A549 (cell line): ENCODE measurements around the gene DLG1. TPM values are rescaled to one million over a fixed set of nuclear protein-coding genes. Genes with fewer than 3 reads are reported as not detected.

Experiments used
- ATAC-seq, 2 experiments: fragments of 200-7000 bp in 1 of 2; fragments of >200 bp in 1 of 2; cut with Nextera tagmentation in 1 of 2; cut with Tn5 transposase in 1 of 2; 3 replicates each; pipeline versions ENCODE4 v1.8.0 to v1.9.1; 2018 to 2020; ENCODE audit warnings: mild to moderate bottlenecking in 1 of 2, moderate library complexity in 1 of 2
- CTCF ChIA-PET: fragments of 300-600 bp; sonication (Branson Sonifier 250); formaldehyde crosslinking; extraction: SDS; loops from one replicate; lab custom pipeline; 2021; ENCODE audit warnings: antibody characterized with exemption, inconsistent platforms; lab: Yijun Ruan, JAX
- POLR2A ChIA-PET: fragments of 350-600 bp; formaldehyde crosslinking; extraction: SDS; loops from one replicate; lab custom pipeline; 2021; ENCODE audit warnings: antibody characterized with exemption, inconsistent platforms; lab: Yijun Ruan, JAX
- DNase-seq, 2 experiments: peaks; one replicate each; pipeline versions ENCODE4 v3.0.0 to v3.0.0-alpha.2; 2011 to 2016; ENCODE audit warnings: low read depth in 1 of 2, low spot score in 1 of 2
- FAIRE-seq: peaks from 2 replicates; lab custom pipeline; 2011; peaks lifted over from hg19 to GRCh38; lab: Jason Lieb, UNC
- H3K27ac ChIP-seq, 2 experiments: fragments of >200 bp; sonication (Bioruptor Twin); formaldehyde crosslinking; 3 replicates each; pipeline ENCODE4 v1.5.1; 2016 to 2017
- H3K4me1 ChIP-seq: fragments of >200 bp; sonication (Bioruptor Twin); formaldehyde crosslinking; 3 replicates; pipeline ENCODE4 v1.6.1; 2016
- H3K4me2 ChIP-seq: fragments of >200 bp; sonication (Bioruptor Twin); formaldehyde crosslinking; 3 replicates; pipeline ENCODE4 v1.6.1; 2016
- H3K4me3 ChIP-seq: fragments of >200 bp; sonication (Bioruptor Twin); formaldehyde crosslinking; 3 replicates; pipeline ENCODE4 v1.5.1; 2016
- H3K9me3 ChIP-seq: fragments of >200 bp; sonication (Bioruptor Twin); formaldehyde crosslinking; 3 replicates; pipeline ENCODE4 v1.6.1; 2016
- ATOH8 ChIP-seq: fragments of 250-450 bp; sonication (Bioruptor Pico); IDR thresholded peaks from 2 replicates; pipeline ENCODE4 v1.5.0; 2020; ENCODE audit warnings: low read depth, mild to moderate bottlenecking, moderate library complexity
- CBX8 ChIP-seq: fragments of 200-600 bp; sonication (generic); IDR thresholded peaks from 2 replicates; pipeline ENCODE4 v1.6.1; 2016
- CEBPB ChIP-seq, 2 experiments: fragments of >200 bp in 1 of 2; sonication (Bioruptor Twin) in 1 of 2; formaldehyde crosslinking in 1 of 2; IDR thresholded peaks; 2 replicates each; pipeline ENCODE4 v1.6.1; 2012 to 2016
- EHF ChIP-seq: fragments of 250-450 bp; sonication (Bioruptor Pico); IDR thresholded peaks from 2 replicates; pipeline ENCODE4 v1.5.0; 2020; ENCODE audit warnings: mild to moderate bottlenecking
- EHMT2 ChIP-seq: fragments of 200-600 bp; sonication (generic); IDR thresholded peaks from 2 replicates; pipeline ENCODE4 v1.6.1; 2016; ENCODE audit warnings: antibody characterized with exemption, low read depth, mild to moderate bottlenecking, moderate library complexity
- ELK1 ChIP-seq: fragments of 150-350 bp; IDR thresholded peaks from 2 replicates; pipeline ENCODE4 v1.6.1; 2014; ENCODE audit warnings: low read depth, mild to moderate bottlenecking, low read length
- EP300 ChIP-seq, 2 experiments: fragments of >200 bp; sonication (Bioruptor Twin); formaldehyde crosslinking; IDR thresholded peaks; 2 replicates in 1 of 2; 3 replicates in 1 of 2; pipeline ENCODE4 v1.6.1; 2016 to 2017
- ESRRA ChIP-seq: fragments of 150-350 bp; IDR thresholded peaks from 2 replicates; pipeline ENCODE4 v1.6.1; 2014; ENCODE audit warnings: mild to moderate bottlenecking, low read length, borderline replicate concordance
- FOXS1 ChIP-seq: fragments of 250-450 bp; sonication (Bioruptor Pico); IDR thresholded peaks from 2 replicates; pipeline ENCODE4 v1.5.0; 2020; ENCODE audit warnings: mild to moderate bottlenecking, moderate library complexity
- GATA3 ChIP-seq: IDR thresholded peaks from 2 replicates; pipeline ENCODE4 v1.6.1; 2012; ENCODE audit warnings: borderline replicate concordance
- HDAC2 ChIP-seq: fragments of 200-600 bp; sonication (generic); IDR thresholded peaks from 2 replicates; pipeline ENCODE4 v1.6.1; 2016
- HEYL ChIP-seq: fragments of 250-450 bp; sonication (Bioruptor Pico); IDR thresholded peaks from 2 replicates; pipeline ENCODE4 v1.8.0; 2021; ENCODE audit warnings: mild to moderate bottlenecking, moderate library complexity
- HOXA7 ChIP-seq: fragments of 250-450 bp; sonication (Bioruptor Pico); IDR thresholded peaks from 2 replicates; pipeline ENCODE4 v1.5.0; 2020; ENCODE audit warnings: mild to moderate bottlenecking, moderate library complexity
- HOXB13 ChIP-seq: fragments of 250-450 bp; sonication (Bioruptor Pico); IDR thresholded peaks from 2 replicates; pipeline ENCODE4 v1.5.0; 2020; ENCODE audit warnings: low read depth, mild to moderate bottlenecking, moderate library complexity
- HOXB5 ChIP-seq: fragments of 250-450 bp; sonication (Bioruptor Pico); IDR thresholded peaks from 2 replicates; pipeline ENCODE4 v1.5.0; 2020; ENCODE audit warnings: mild to moderate bottlenecking, moderate library complexity
- KDM1A ChIP-seq: fragments of 200-600 bp; sonication (generic); IDR thresholded peaks from 2 replicates; pipeline ENCODE4 v1.6.1; 2016; ENCODE audit warnings: low read depth, mild to moderate bottlenecking
- MAFK ChIP-seq: fragments of 450-650 bp; IDR thresholded peaks from 2 replicates; pipeline ENCODE4 v1.6.1; 2014; ENCODE audit not compliant: partially characterized antibody
- MAX ChIP-seq: IDR thresholded peaks from 2 replicates; pipeline ENCODE4 v1.6.1; 2012
- MAZ ChIP-seq: fragments of 150-350 bp; IDR thresholded peaks from 2 replicates; pipeline ENCODE4 v1.6.1; 2014; ENCODE audit warnings: antibody characterized with exemption, low read depth, low read length, borderline replicate concordance
- MYC ChIP-seq: IDR thresholded peaks from 2 replicates; pipeline ENCODE4 v1.6.1; 2012; ENCODE audit warnings: mild to moderate bottlenecking, inconsistent platforms, low read length, improper control_type of control experiment, borderline replicate concordance
- NPAS2 ChIP-seq: fragments of 250-450 bp; sonication (Bioruptor Pico); IDR thresholded peaks from 2 replicates; pipeline ENCODE4 v1.8.0; 2022; ENCODE audit warnings: mild to moderate bottlenecking, moderate library complexity, borderline replicate concordance
- NR3C1 ChIP-seq: fragments of >200 bp; sonication (Bioruptor Twin); formaldehyde crosslinking; IDR thresholded peaks from 3 replicates; pipeline ENCODE4 v1.6.1; 2017
- PHF8 ChIP-seq: fragments of 200-600 bp; sonication (generic); IDR thresholded peaks from 2 replicates; pipeline ENCODE4 v1.6.1; 2016; ENCODE audit warnings: low read depth, mild to moderate bottlenecking, antibody characterized with exemption, moderate library complexity, borderline replicate concordance
- POLR2A ChIP-seq: IDR thresholded peaks from 2 replicates; pipeline ENCODE4 v1.6.1; 2012; ENCODE audit warnings: mild to moderate bottlenecking, low read length
- POLR2AphosphoS2 ChIP-seq: conservative IDR thresholded peaks from 2 replicates; pipeline ENCODE4 v1.6.1; 2012; ENCODE audit warnings: low read length, improper control_type of control experiment, inconsistent platforms
- RAD21 ChIP-seq, 2 experiments: fragments of >200 bp in 1 of 2; sonication (Bioruptor Twin) in 1 of 2; formaldehyde crosslinking in 1 of 2; IDR thresholded peaks in 1 of 2; conservative IDR thresholded peaks in 1 of 2; 2 replicates in 1 of 2; 3 replicates in 1 of 2; pipeline ENCODE4 v1.6.1; 2012 to 2018; ENCODE audit warnings: inconsistent platforms in 1 of 2
- RARB ChIP-seq: fragments of 250-450 bp; sonication (Bioruptor Pico); IDR thresholded peaks from 2 replicates; pipeline ENCODE4 v1.8.0; 2021; ENCODE audit warnings: mild to moderate bottlenecking, moderate library complexity
- RFX5 ChIP-seq: fragments of 450-650 bp; IDR thresholded peaks from 2 replicates; pipeline ENCODE4 v1.7.1; 2014; ENCODE audit warnings: antibody characterized with exemption, mild to moderate bottlenecking, moderate library complexity
- SMC3 ChIP-seq: fragments of >200 bp; sonication (Bioruptor Twin); formaldehyde crosslinking; IDR thresholded peaks from 3 replicates; pipeline ENCODE4 v1.6.1; 2018; ENCODE audit warnings: inconsistent platforms
- SREBF2 ChIP-seq: fragments of 450-650 bp; IDR thresholded peaks from 2 replicates; pipeline ENCODE4 v1.6.1; 2014; ENCODE audit warnings: mild to moderate bottlenecking, moderate library complexity
- TFCP2L1 ChIP-seq: fragments of 250-450 bp; sonication (Bioruptor Pico); IDR thresholded peaks from 2 replicates; pipeline ENCODE4 v1.5.0; 2021; ENCODE audit warnings: mild to moderate bottlenecking
- USF2 ChIP-seq: fragments of 450-650 bp; IDR thresholded peaks from 2 replicates; pipeline ENCODE4 v1.6.1; 2014; ENCODE audit warnings: antibody characterized with exemption
- ZSCAN20 ChIP-seq: fragments of 250-450 bp; sonication (Bioruptor Pico); IDR thresholded peaks from 2 replicates; pipeline ENCODE4 v1.8.0; 2022; ENCODE audit warnings: mild to moderate bottlenecking, moderate library complexity
- WGBS: methylation state at CpG from one replicate; pipeline ENCODE4 v1.1.6; 2017; ENCODE audit errors: missing lambda C conversion rate; 5-methylcytosine and 5-hydroxymethylcytosine counted together
- polyA plus RNA-seq, 4 experiments: library from polyadenylated mRNA; depleted of rRNA in 3 of 4; stranded (reverse); fragments of >200 nt; fragmentation: RNase III in 1 of 4; extraction: RNeasy Plus Mini Kit Qiagen cat#74134 plus additional on column Dnase treatment in 1 of 4; gene quantifications; 2 replicates in 3 of 4; 3 replicates in 1 of 4; pipeline ENCODE4 v1.2.3, GENCODE V29; 2011 to 2017

DLG1 gene
- polyA plus RNA-seq, 2 of the 4 experiments (the other 2 are of a cell fraction) = 27.0 to 33.9 TPM

- H3K4me2 ChIP-seq = no peak overlapping the region
- H3K9me3 ChIP-seq = no peaks in the 10 kb centered on the region
- no peak overlapping the region for H3K4me3 ChIP-seq
- ChIA-PET POLR2A (no interaction called here), CTCF (no interaction called here)
- WGBS = 97% methylated on average over 1 of the region's 1 CpG
- no peak for ATAC-seq
- FAIRE-seq = no peak
- TF ChIP-seq MAFK = no peak
- no peak for TF ChIP-seq CEBPB (IDR thresholded peaks at IDR 0.05)
- TF ChIP-seq HOXA7 (CRISPR knock-in tag) = no peak
- no peak for TF ChIP-seq FOXS1 (CRISPR knock-in tag)
- TF ChIP-seq NR3C1 = no peak
- TF ChIP-seq EHMT2 = no peak
- no peak for TF ChIP-seq HDAC2
- no peak for TF ChIP-seq POLR2A
- no peak for TF ChIP-seq USF2
- no peak for TF ChIP-seq MAX
- no peak for TF ChIP-seq HEYL (CRISPR knock-in tag)
- no peak for TF ChIP-seq ATOH8 (CRISPR knock-in tag)
- TF ChIP-seq RFX5 = no peak
- TF ChIP-seq HOXB13 (CRISPR knock-in tag) = no peak
- no peak for DNase-seq
- H3K4me1 ChIP-seq = no peaks in the 10 kb centered on the region
- H3K27ac ChIP-seq = no peak overlapping the region
These were observed 194.6 kb downstream of the DLG1 start for GRCh38 chr3:197103766-197104165.

- ATAC-seq (no peak), FAIRE-seq (no peak), DNase-seq (no peak)
- WGBS = 73% methylated on average over 1 of the region's 1 CpG
- H3K4me2 ChIP-seq = no peak overlapping the region
- TF ChIP-seq MAX (no peak), MYC (no peak), TFCP2L1 (CRISPR knock-in tag) (no peak), FOXS1 (CRISPR knock-in tag) (no peak), RAD21 (conservative IDR thresholded peaks at IDR 0.05 in 1 of 2, IDR thresholded peaks at IDR 0.05 in 1 of 2) (no peak), PHF8 (no peak), HOXA7 (CRISPR knock-in tag) (no peak), HDAC2 (no peak), SMC3 (no peak), RARB (no peak), CBX8 (no peak), HOXB5 (no peak)
- H3K4me1 ChIP-seq = no peaks in the 10 kb centered on the region
- ChIA-PET POLR2A (no interaction called here), CTCF (no interaction called here)
- no peak overlapping the region for H3K27ac ChIP-seq
- no peak overlapping the region for H3K4me3 ChIP-seq
- H3K9me3 ChIP-seq = no peaks in the 10 kb centered on the region
These were observed 204.5 kb downstream of the DLG1 start for GRCh38 chr3:197093871-197094270.

- ChIA-PET POLR2A (no interaction called here), CTCF (interaction anchor here (1.2 to 2.2 kb wide), 2 partner anchors 12 to 59 kb away, joined by 3 to 6 read pairs; partner anchors contain the start of gene MELTF)
- Histone ChIP-seq H3K4me1 (peaks cover 8% of the 10 kb centered on the region), H3K9me3 (no peaks in the 10 kb centered on the region), H3K27ac (no peak overlapping the region), H3K4me2 (no peak overlapping the region), H3K4me3 (no peak overlapping the region)
- WGBS = 91% methylated on average over 3 of the region's 3 CpGs
- DNase-seq = no peak
- ATAC-seq = no peak
- no peak for FAIRE-seq
- TF ChIP-seq EHMT2 (no peak), HOXB13 (CRISPR knock-in tag) (no peak), ESRRA (no peak), NPAS2 (no peak), MAZ (no peak), GATA3 (no peak), POLR2AphosphoS2 (no peak), MAFK (no peak), PHF8 (no peak), ELK1 (no peak), SREBF2 (no peak), KDM1A (no peak), EHF (CRISPR knock-in tag) (no peak), ZSCAN20 (CRISPR knock-in tag) (no peak), EP300 (IDR thresholded peaks at IDR 0.05) (no peak)
These were observed 210.0 kb downstream of the DLG1 start for GRCh38 chr3:197088370-197088769.
